ENCODE results near the gene KLK10. TPM values are rescaled to one million over a fixed set of nuclear protein-coding genes. Genes with fewer than 3 reads are reported as not detected.

KLK10 gene
- total and polyA plus RNA-seq, 10 of the 15 experiments (the other 5 are each of a cell fraction or from before 2014, with no cell fraction given): not detected

GRCh38 chr19:51026554-51026831 lies 7.0 kb upstream of the KLK10 start, which contains the start of gene KLK11:
Gene KLK11 (minus strand): TSS chr19:51026616. CDS start chr19:51025631, 985 bp downstream.
- Histone ChIP-seq H3K27me3 (replicated peaks in 1 of 2; ENCODE audit: control insufficient read depth in 2 of 2, insufficient read depth in 2 of 2, low read length in 1 of 2) (no peaks in the 10 kb centered on the region; a peak in 1 of 4 replicates), H3K27ac (ENCODE audit: control insufficient read depth, insufficient read depth) (no peak within 1 kb of the TSS), H3K36me3 (ENCODE audit: control insufficient read depth in 2 of 2, insufficient read depth in 2 of 2, low read length in 1 of 2) (no peaks in the 10 kb centered on the region), H3K9ac (ENCODE audit: control insufficient read depth, insufficient read depth, low read length) (no peak within 1 kb of the TSS), H3K9me3 (replicated peaks; ENCODE audit: control insufficient read depth, insufficient read depth, low read length) (no peaks in the 10 kb centered on the region), H3K4me2 (ENCODE audit: control insufficient read depth, insufficient read depth) (no peak within 1 kb of the TSS), H3K79me2 (ENCODE audit: control insufficient read depth, insufficient read depth, low read length) (no peaks in the 10 kb centered on the region), H3K4me3 (no peak within 1 kb of the TSS), H4K20me1 (ENCODE audit: control insufficient read depth, insufficient read depth) (no peaks in the 10 kb centered on the region), H2AFZ (ENCODE audit: control insufficient read depth, low read depth, low read length) (no peak within 1 kb of the TSS), H3K4me1 (ENCODE audit: control insufficient read depth, insufficient read depth, low read length) (no peaks in the 10 kb centered on the region)
- ChIA-PET POLR2A (no interaction called here), SMC1A (ENCODE audit: uncharacterized antibody, unreplicated experiment) (no interaction called here), RAD21 (ENCODE audit: unreplicated experiment) (no interaction called here), CTCF (no interaction called here)
- 35% methylated on average over 7 of the region's 11 CpGs for WGBS (ENCODE audit: insufficient coverage, insufficient replicate concordance, low lambda C conversion rate, missing lambda C conversion rate)
- ATAC-seq (no peak), FAIRE-seq (no peak), DNase-seq (ENCODE audit: low read depth, low spot score) (no peak)
- no peak for TF ChIP-seq YBX1 (IDR thresholded peaks at IDR 0.05)
- TF ChIP-seq ZBTB4 (CRISPR knock-in tag; IDR thresholded peaks at IDR 0.05): no peak
- TF ChIP-seq NRF1 (conservative IDR thresholded peaks at IDR 0.05; ENCODE audit: low read depth, low read length): no peak
- TF ChIP-seq PAX8 (IDR thresholded peaks at IDR 0.05): no peak
- TF ChIP-seq KLF5 (IDR thresholded peaks at IDR 0.05; ENCODE audit: partially characterized antibody): no peak
- TF ChIP-seq, protein P1, sequence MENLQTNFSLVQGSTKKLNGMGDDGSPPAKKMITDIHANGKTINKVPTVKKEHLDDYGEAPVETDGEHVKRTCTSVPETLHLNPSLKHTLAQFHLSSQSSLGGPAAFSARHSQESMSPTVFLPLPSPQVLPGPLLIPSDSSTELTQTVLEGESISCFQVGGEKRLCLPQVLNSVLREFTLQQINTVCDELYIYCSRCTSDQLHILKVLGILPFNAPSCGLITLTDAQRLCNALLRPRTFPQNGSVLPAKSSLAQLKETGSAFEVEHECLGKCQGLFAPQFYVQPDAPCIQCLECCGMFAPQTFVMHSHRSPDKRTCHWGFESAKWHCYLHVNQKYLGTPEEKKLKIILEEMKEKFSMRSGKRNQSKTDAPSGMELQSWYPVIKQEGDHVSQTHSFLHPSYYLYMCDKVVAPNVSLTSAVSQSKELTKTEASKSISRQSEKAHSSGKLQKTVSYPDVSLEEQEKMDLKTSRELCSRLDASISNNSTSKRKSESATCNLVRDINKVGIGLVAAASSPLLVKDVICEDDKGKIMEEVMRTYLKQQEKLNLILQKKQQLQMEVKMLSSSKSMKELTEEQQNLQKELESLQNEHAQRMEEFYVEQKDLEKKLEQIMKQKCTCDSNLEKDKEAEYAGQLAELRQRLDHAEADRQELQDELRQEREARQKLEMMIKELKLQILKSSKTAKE (IDR thresholded peaks at IDR 0.05; ENCODE audit: low read depth, poor library complexity, severe bottlenecking): no peak
- no peak for TF ChIP-seq NFYB (IDR thresholded peaks at IDR 0.05; ENCODE audit: insufficient read depth, low read depth, low read length)
- no peak for TF ChIP-seq NBN (IDR thresholded peaks at IDR 0.05)
- no peak for TF ChIP-seq RAD21 (IDR thresholded peaks at IDR 0.05; ENCODE audit: insufficient read depth, low read depth, low read length)
- TF ChIP-seq CHD4 (IDR thresholded peaks at IDR 0.05): no peak
- no peak for TF ChIP-seq CREM (IDR thresholded peaks at IDR 0.05; ENCODE audit: low read depth)
- in situ Hi-C loops (cut with MboI) (no loop called here), intact Hi-C loops (cut with micrococcal nuclease; ENCODE audit: unreplicated experiment) (no loop called here)
- no TSS peak for BruUV-seq (replicated peaks)

Measured in GM12878 (cell line).